SK-N-MC (cell line): Measurements from ENCODE around the gene PDIA3.
"Not testable (repeated sequence)": the region's sequence is repeated elsewhere in the genome, so short reads cannot be mapped to it uniquely, and the experiment has no call there.

Experiments used
- EZH2 ChIP-seq: fragments of 200-600 bp; sonication (generic); IDR thresholded peaks from one replicate; pipeline ENCODE4 v1.6.1; 2017; ENCODE audit warnings: antibody characterized with exemption
- FOXP2 ChIP-seq: optimal IDR thresholded peaks from 2 replicates; pipeline ENCODE3; 2011; ENCODE audit warnings: mild to moderate bottlenecking, moderate library complexity; ENCODE audit not compliant: insufficient read depth; ENCODE audit errors: extremely low read length, control extremely low read depth
- POLR2AphosphoS5 ChIP-seq: IDR thresholded peaks from 2 replicates; pipeline ENCODE4 v1.6.1; 2012; ENCODE audit warnings: mild to moderate bottlenecking, low read depth, low read length, borderline replicate concordance

DNA sequence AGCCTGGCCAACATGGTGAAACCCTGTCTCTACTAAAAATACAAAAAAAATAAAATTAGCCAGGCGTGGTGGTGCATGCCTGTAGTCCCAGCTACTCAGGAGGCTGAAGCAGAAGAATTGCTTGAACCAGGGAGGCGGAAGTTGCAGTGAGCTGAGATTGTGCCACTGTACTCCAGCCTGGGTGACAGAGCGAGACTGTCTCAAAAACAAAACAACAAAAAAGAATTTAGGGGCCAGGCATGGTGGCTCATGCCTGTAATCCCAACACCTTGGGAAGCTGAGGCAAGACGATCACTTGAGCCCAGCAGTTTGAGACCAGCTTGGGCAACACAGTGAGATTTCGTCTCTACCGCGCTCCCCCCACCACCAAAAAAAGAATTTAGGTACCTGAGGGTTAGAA, 56.4 kb downstream of the PDIA3 start:
- not testable (repeated sequence) for TF ChIP-seq POLR2AphosphoS5, EZH2, FOXP2
